Lower lobe of right lung (tissue), 2 donors: ENCODE results near the gene ROBO1. TPM values are rescaled to one million over a fixed set of nuclear protein-coding genes. Genes with fewer than 3 reads are reported as not detected.

ENCODE experiments used
- ATAC-seq, 2 donors: fragments of 200-7000 bp; cut with Tn5 transposase; one replicate each; pipeline ENCODE4 v1.9.1; 2020 to 2022; ENCODE audit warnings: mild to moderate bottlenecking in 2 of 2, moderate library complexity in 2 of 2
- DNase-seq: peaks from one replicate; pipeline ENCODE4 v3.0.0-alpha.2; 2020
- H3K27ac ChIP-seq: fragments of 200-600 bp; one replicate; pipeline ENCODE4 v1.8.0; 2022
- H3K27me3 ChIP-seq: fragments of 200-600 bp; one replicate; pipeline ENCODE4 v1.8.0; 2022; ENCODE audit warnings: low read depth
- H3K36me3 ChIP-seq: fragments of 200-600 bp; one replicate; pipeline ENCODE4 v1.8.0; 2022; ENCODE audit warnings: mild to moderate bottlenecking
- H3K4me1 ChIP-seq: fragments of 200-600 bp; one replicate; pipeline ENCODE4 v1.8.0; 2022
- H3K4me3 ChIP-seq: fragments of 200-600 bp; one replicate; pipeline ENCODE4 v1.8.0; 2022; ENCODE audit warnings: mild to moderate bottlenecking
- H3K9me3 ChIP-seq: fragments of 200-600 bp; one replicate; pipeline ENCODE4 v1.8.0; 2022
- CTCF ChIP-seq: fragments of 200-600 bp; IDR thresholded peaks from one replicate; pipeline ENCODE4 v1.8.0; 2022; ENCODE audit warnings: antibody characterized with exemption, mild to moderate bottlenecking
- intact Hi-C: fragments of 100-400 bp; cut with DNase I; formaldehyde crosslinking; loops from one replicate; pipeline ENCODE4 v1.11.0; 2022
- total RNA-seq: library from RNA; stranded (reverse); fragmentation: NEBNext Ultra II Directional; extraction: Animal tissue kit (Norgen Biotek cat#: 25700); gene quantifications from one replicate; pipeline ENCODE4 v1.2.1, GENCODE V29; 2021
- donor health status: DM: no; HTN: yes; CAD: no; lungs with severe emphysema.

The ROBO1 gene
- total RNA-seq, 1 donor from 2014 or later = 14.8 TPM

- no peaks in the 10 kb centered on the region for H3K27me3 ChIP-seq
- no peak overlapping the region for H3K4me3 ChIP-seq
- TF ChIP-seq CTCF = no peak
- intact Hi-C loops = no loop called here
- DNase-seq = no peak
- H3K36me3 ChIP-seq = no peaks in the 10 kb centered on the region
- H3K4me1 ChIP-seq = no peaks in the 10 kb centered on the region
- no peak overlapping the region for H3K27ac ChIP-seq
- ATAC-seq = no peak
- no peaks in the 10 kb centered on the region for H3K9me3 ChIP-seq
These were observed 726.2 kb downstream of the ROBO1 start for GRCh38 chr3:79041621-79042020.

- no peak for TF ChIP-seq CTCF
- ATAC-seq = no peak
- H3K4me1 ChIP-seq = no peaks in the 10 kb centered on the region
- H3K9me3 ChIP-seq = no peaks in the 10 kb centered on the region
- no peak for DNase-seq
- H3K4me3 ChIP-seq = no peak overlapping the region
- no peaks in the 10 kb centered on the region for H3K36me3 ChIP-seq
- H3K27me3 ChIP-seq = no peaks in the 10 kb centered on the region
- H3K27ac ChIP-seq = no peak overlapping the region
- intact Hi-C loops = no loop called here
These were observed 727.1 kb downstream of the ROBO1 start for GRCh38 chr3:79040701-79041100.

DNA sequence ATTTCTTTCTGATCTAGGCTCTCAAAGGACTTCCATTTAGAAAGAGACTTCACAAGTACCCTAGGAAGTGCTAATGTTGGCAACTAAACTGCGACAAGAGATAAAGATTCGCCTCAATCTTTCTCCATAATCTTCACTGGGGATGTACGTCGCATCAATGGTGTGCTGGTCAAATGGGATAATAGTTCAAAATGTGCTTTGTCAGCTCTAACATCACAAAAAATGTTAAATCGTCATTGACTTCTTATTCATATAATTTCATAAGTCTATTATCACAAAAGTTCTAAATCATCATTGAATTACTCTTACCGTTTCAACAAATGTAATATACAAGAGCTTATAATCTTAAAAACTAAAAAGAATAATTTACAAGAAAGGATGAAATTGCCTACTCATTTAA, 727.7 kb downstream of the ROBO1 start:
- Histone ChIP-seq H3K27me3 (no peaks in the 10 kb centered on the region), H3K4me1 (no peaks in the 10 kb centered on the region), H3K9me3 (no peaks in the 10 kb centered on the region), H3K36me3 (no peaks in the 10 kb centered on the region), H3K27ac (no peak overlapping the region), H3K4me3 (no peak overlapping the region)
- ATAC-seq (no peak), DNase-seq (no peak)
- TF ChIP-seq CTCF = no peak
- intact Hi-C loops = no loop called here

DNA sequence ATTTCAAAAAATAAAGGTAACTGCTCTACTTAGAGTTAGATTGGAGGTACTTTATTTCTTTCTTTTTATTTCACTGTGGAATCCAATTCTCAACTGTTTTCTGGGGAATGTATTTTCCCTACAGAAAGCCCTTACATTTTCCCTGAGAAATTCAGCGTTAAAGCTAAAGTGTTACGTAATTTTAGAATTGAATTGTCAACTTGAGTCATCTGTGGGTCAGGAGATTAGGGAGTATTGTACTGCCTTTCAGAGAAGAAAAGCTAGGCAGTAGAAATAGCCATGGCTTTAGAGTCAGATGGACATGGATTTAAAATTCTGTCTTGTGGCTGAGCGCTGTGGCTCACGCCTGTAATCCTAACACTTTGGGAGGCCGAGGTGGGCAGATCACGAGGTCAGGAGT, 728.6 kb downstream of the ROBO1 start:
- no peak overlapping the region for H3K27ac ChIP-seq
- H3K4me1 ChIP-seq = no peaks in the 10 kb centered on the region
- no peaks in the 10 kb centered on the region for H3K27me3 ChIP-seq
- H3K9me3 ChIP-seq = no peaks in the 10 kb centered on the region
- no peak for DNase-seq
- H3K4me3 ChIP-seq = no peak overlapping the region
- no peak for TF ChIP-seq CTCF
- ATAC-seq = no peak
- intact Hi-C loops = no loop called here
- no peaks in the 10 kb centered on the region for H3K36me3 ChIP-seq

DNA sequence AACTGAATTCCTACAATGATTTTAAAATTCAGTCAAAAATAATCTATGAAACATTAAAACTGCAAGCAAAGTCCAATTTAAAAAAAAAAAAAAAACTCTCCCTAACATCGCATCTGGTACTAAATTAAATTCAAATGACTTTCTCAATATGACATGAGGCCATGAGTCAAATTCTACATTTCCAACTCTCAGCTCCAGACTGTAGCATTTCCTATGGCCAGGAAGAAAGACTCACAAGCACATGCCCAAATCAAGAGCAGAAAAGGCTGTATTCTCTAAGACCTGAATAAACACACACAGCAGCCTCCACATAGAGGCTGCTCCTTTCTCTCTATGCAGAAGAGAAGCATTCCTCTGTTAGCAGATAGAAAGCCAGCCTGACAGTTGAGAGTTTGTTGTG, 729.2 kb downstream of the ROBO1 start:
- H3K27me3 ChIP-seq = no peaks in the 10 kb centered on the region
- no peak overlapping the region for H3K27ac ChIP-seq
- no peak for ATAC-seq
- no peaks in the 10 kb centered on the region for H3K4me1 ChIP-seq
- TF ChIP-seq CTCF = no peak
- intact Hi-C loops = no loop called here
- H3K36me3 ChIP-seq = no peaks in the 10 kb centered on the region
- H3K4me3 ChIP-seq = no peak overlapping the region
- no peaks in the 10 kb centered on the region for H3K9me3 ChIP-seq
- DNase-seq = no peak

DNA sequence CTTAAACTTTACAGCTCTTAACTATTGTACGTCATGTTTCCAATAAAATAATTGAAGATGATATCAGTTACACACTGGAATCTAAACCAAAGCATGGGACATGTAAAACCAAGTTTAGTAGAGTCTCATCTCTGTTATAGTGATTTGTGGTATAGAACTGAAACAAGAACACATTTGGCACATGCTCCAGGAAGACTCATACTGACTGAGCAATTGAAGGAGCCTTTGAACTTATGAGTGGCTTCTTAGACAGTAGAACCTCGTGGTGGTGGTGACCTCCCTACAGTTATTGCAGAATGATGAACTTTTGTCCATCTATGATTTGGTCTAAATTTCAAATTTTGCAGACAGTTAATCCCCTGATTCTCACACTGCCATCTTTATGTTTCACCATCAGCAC, 729.7 kb downstream of the ROBO1 start:
- H3K4me1 ChIP-seq = no peaks in the 10 kb centered on the region
- intact Hi-C loops = no loop called here
- no peak for DNase-seq

More for the DNA sequence above, 729.7 kb downstream of the ROBO1 start:
- no peak for TF ChIP-seq CTCF
- no peaks in the 10 kb centered on the region for H3K9me3 ChIP-seq
- ATAC-seq = no peak
- H3K36me3 ChIP-seq = no peaks in the 10 kb centered on the region
- no peak overlapping the region for H3K4me3 ChIP-seq
- H3K27ac ChIP-seq = no peak overlapping the region
- no peaks in the 10 kb centered on the region for H3K27me3 ChIP-seq
